A549 (cell line): Measurements from ENCODE around the gene MESP1. TPM values are rescaled to one million over a fixed set of nuclear protein-coding genes. Genes with fewer than 3 reads are reported as not detected.

Experiments
- ATAC-seq, 2 experiments: fragments of 200-7000 bp in 1 of 2; fragments of >200 bp in 1 of 2; cut with Nextera tagmentation in 1 of 2; cut with Tn5 transposase in 1 of 2; 3 replicates each; pipeline versions ENCODE4 v1.8.0 to v1.9.1; 2018 to 2020; ENCODE audit warnings: mild to moderate bottlenecking in 1 of 2, moderate library complexity in 1 of 2
- CTCF ChIA-PET: fragments of 300-600 bp; sonication (Branson Sonifier 250); formaldehyde crosslinking; extraction: SDS; loops from one replicate; lab custom pipeline; 2021; ENCODE audit warnings: antibody characterized with exemption, inconsistent platforms; lab: Yijun Ruan, JAX
- POLR2A ChIA-PET: fragments of 350-600 bp; formaldehyde crosslinking; extraction: SDS; loops from one replicate; lab custom pipeline; 2021; ENCODE audit warnings: antibody characterized with exemption, inconsistent platforms; lab: Yijun Ruan, JAX
- DNase-seq, 2 experiments: peaks; one replicate each; pipeline versions ENCODE4 v3.0.0 to v3.0.0-alpha.2; 2011 to 2016; ENCODE audit warnings: low read depth in 1 of 2, low spot score in 1 of 2
- FAIRE-seq: peaks from 2 replicates; lab custom pipeline; 2011; peaks lifted over from hg19 to GRCh38; lab: Jason Lieb, UNC
- H3K27ac ChIP-seq, 2 experiments: fragments of >200 bp; sonication (Bioruptor Twin); formaldehyde crosslinking; 3 replicates each; pipeline ENCODE4 v1.5.1; 2016 to 2017
- H3K4me1 ChIP-seq: fragments of >200 bp; sonication (Bioruptor Twin); formaldehyde crosslinking; 3 replicates; pipeline ENCODE4 v1.6.1; 2016
- H3K4me2 ChIP-seq: fragments of >200 bp; sonication (Bioruptor Twin); formaldehyde crosslinking; 3 replicates; pipeline ENCODE4 v1.6.1; 2016
- H3K4me3 ChIP-seq: fragments of >200 bp; sonication (Bioruptor Twin); formaldehyde crosslinking; 3 replicates; pipeline ENCODE4 v1.5.1; 2016
- H3K9me3 ChIP-seq: fragments of >200 bp; sonication (Bioruptor Twin); formaldehyde crosslinking; 3 replicates; pipeline ENCODE4 v1.6.1; 2016
- E2F6 ChIP-seq: IDR thresholded peaks from 2 replicates; pipeline ENCODE4 v1.6.1; 2012; ENCODE audit warnings: low read depth, borderline replicate concordance
- EP300 ChIP-seq, 2 experiments: fragments of >200 bp; sonication (Bioruptor Twin); formaldehyde crosslinking; IDR thresholded peaks; 2 replicates in 1 of 2; 3 replicates in 1 of 2; pipeline ENCODE4 v1.6.1; 2016 to 2017
- FOSL2 ChIP-seq, 2 experiments: fragments of 450-650 bp in 1 of 2; fragments of >200 bp in 1 of 2; sonication (Bioruptor Twin) in 1 of 2; formaldehyde crosslinking; IDR thresholded peaks; 2 replicates each; pipeline versions ENCODE4 v1.5.0 to v1.6.1; 2016 to 2020; ENCODE audit warnings: mild to moderate bottlenecking in 1 of 2, moderate library complexity in 1 of 2
- GATA3 ChIP-seq: IDR thresholded peaks from 2 replicates; pipeline ENCODE4 v1.6.1; 2012; ENCODE audit warnings: borderline replicate concordance
- KDM1A ChIP-seq: fragments of 200-600 bp; sonication (generic); IDR thresholded peaks from 2 replicates; pipeline ENCODE4 v1.6.1; 2016; ENCODE audit warnings: low read depth, mild to moderate bottlenecking
- MAX ChIP-seq: IDR thresholded peaks from 2 replicates; pipeline ENCODE4 v1.6.1; 2012
- POLR2A ChIP-seq: IDR thresholded peaks from 2 replicates; pipeline ENCODE4 v1.6.1; 2012; ENCODE audit warnings: mild to moderate bottlenecking, low read length
- RAD21 ChIP-seq, 2 experiments: fragments of >200 bp in 1 of 2; sonication (Bioruptor Twin) in 1 of 2; formaldehyde crosslinking in 1 of 2; IDR thresholded peaks in 1 of 2; conservative IDR thresholded peaks in 1 of 2; 2 replicates in 1 of 2; 3 replicates in 1 of 2; pipeline ENCODE4 v1.6.1; 2012 to 2018; ENCODE audit warnings: inconsistent platforms in 1 of 2
- RNF2 ChIP-seq: fragments of 200-600 bp; sonication (generic); IDR thresholded peaks from 2 replicates; pipeline ENCODE4 v1.6.1; 2016; ENCODE audit warnings: low read depth, mild to moderate bottlenecking, antibody characterized with exemption, moderate library complexity, borderline replicate concordance
- SMC3 ChIP-seq: fragments of >200 bp; sonication (Bioruptor Twin); formaldehyde crosslinking; IDR thresholded peaks from 3 replicates; pipeline ENCODE4 v1.6.1; 2018; ENCODE audit warnings: inconsistent platforms
- ZFP36 ChIP-seq: fragments of 450-650 bp; IDR thresholded peaks from 2 replicates; pipeline ENCODE4 v1.6.1; 2014; ENCODE audit warnings: borderline replicate concordance; ENCODE audit not compliant: partially characterized antibody
- WGBS: methylation state at CpG from one replicate; pipeline ENCODE4 v1.1.6; 2017; ENCODE audit errors: missing lambda C conversion rate; 5-methylcytosine and 5-hydroxymethylcytosine counted together
- polyA plus RNA-seq, 4 experiments: library from polyadenylated mRNA; depleted of rRNA in 3 of 4; stranded (reverse); fragments of >200 nt; fragmentation: RNase III in 1 of 4; extraction: RNeasy Plus Mini Kit Qiagen cat#74134 plus additional on column Dnase treatment in 1 of 4; gene quantifications; 2 replicates in 3 of 4; 3 replicates in 1 of 4; pipeline ENCODE4 v1.2.3, GENCODE V29; 2011 to 2017
- TF ChIP-seq, protein P1 (sequence below): fragments of 200-600 bp; sonication (generic); IDR thresholded peaks from 2 replicates; pipeline ENCODE4 v1.6.1; 2016; ENCODE audit warnings: antibody characterized with exemption, mild to moderate bottlenecking, moderate library complexity
- TF ChIP-seq, protein P2 (sequence below): fragments of 250-450 bp; sonication (Bioruptor Pico); IDR thresholded peaks from 2 replicates; pipeline ENCODE4 v1.5.0; 2020; ENCODE audit warnings: low read depth, mild to moderate bottlenecking, moderate library complexity

MESP1 gene
- polyA plus RNA-seq, 2 of the 4 experiments (the other 2 are of a cell fraction): 1.2 to 2.7 TPM

DNA sequence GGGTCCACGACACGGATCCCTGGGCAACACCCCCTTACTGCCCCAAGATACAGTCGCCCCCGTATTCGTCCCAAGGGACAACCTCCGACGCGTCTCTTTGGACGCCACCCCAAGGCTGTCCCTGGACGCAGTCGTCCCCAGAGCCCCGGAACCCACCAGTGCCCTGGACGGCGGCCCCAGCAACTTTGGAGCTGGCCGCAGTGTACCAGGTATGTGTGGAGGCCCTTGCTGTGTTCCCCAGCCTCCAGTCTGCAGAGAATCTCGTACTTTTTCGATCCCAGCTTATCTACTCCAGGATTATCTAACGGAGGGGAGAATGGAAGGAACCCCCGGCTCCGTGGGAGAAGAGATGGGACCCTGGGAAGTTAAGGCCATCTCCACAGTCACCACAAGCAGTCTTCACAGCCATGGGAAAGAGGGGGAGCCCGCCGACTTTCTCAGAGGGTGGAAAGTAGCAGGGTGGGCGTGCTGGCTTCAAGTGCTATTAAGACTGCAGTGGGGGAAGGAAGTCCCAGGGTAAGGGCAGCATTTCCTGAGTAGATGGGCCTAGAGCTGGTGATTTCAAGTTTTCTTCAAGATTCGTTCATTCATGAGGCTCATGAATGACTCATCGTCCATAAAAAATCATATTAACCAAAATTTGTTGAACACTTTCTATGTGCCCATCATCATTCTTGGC lies 26.2 kb upstream of the MESP1 start:
- H3K4me3 ChIP-seq: no peak overlapping the region; the same call in 2 of the 3 replicates
- no peak for FAIRE-seq
- no peak for ATAC-seq
- WGBS: 90% methylated on average over 25 of the region's 25 CpGs
- CTCF ChIA-PET: interaction anchor here (1.1 to 12.4 kb wide), 7 partner anchors 9 to 97 kb away, joined by 3 to 222 read pairs (median 5); partner anchors contain the start of gene MESP1
- DNase-seq: no peak
- no peak for TF ChIP-seq KDM1A
- no peak for TF ChIP-seq FOSL2 (IDR thresholded peaks at IDR 0.05)
- peak; percentile 55; the same call in 1 of the 2 replicates for TF ChIP-seq FOSL2 (CRISPR knock-in tag; IDR thresholded peaks at IDR 0.05)
- TF ChIP-seq, all 56 proteins: peak for 1
- Histone ChIP-seq H3K4me2 (peak overlapping the region; percentile 84), H3K9me3 (no peaks in the 10 kb centered on the region), H3K27ac (peak overlapping the region; percentile 71 to 89; a peak in 5 of 6 replicates), H3K4me1 (peaks cover 31% of the 10 kb centered on the region)
- POLR2A ChIA-PET: no interaction called here

GRCh38 chr15:89776274-89777072 lies 25.4 kb upstream of the MESP1 start, which contains the start of gene MESP2:
Gene MESP2, plus strand, starts transcription at chr15:89776332. Its CDS starts 26 bp downstream, at chr15:89776358.
- Histone ChIP-seq H3K27ac (peak within 1 kb of the TSS; percentile 71 to 89), H3K9me3 (no peaks in the 10 kb centered on the region), H3K4me2 (peak within 1 kb of the TSS; percentile 84), H3K4me3 (peak within 1 kb of the TSS; percentile 38)
- peak; percentile 73 to 90 for DNase-seq
- POLR2A ChIA-PET: no interaction called here
- ATAC-seq: peak; percentile 87 to 96
- FAIRE-seq: no peak
- TF ChIP-seq, protein P1, sequence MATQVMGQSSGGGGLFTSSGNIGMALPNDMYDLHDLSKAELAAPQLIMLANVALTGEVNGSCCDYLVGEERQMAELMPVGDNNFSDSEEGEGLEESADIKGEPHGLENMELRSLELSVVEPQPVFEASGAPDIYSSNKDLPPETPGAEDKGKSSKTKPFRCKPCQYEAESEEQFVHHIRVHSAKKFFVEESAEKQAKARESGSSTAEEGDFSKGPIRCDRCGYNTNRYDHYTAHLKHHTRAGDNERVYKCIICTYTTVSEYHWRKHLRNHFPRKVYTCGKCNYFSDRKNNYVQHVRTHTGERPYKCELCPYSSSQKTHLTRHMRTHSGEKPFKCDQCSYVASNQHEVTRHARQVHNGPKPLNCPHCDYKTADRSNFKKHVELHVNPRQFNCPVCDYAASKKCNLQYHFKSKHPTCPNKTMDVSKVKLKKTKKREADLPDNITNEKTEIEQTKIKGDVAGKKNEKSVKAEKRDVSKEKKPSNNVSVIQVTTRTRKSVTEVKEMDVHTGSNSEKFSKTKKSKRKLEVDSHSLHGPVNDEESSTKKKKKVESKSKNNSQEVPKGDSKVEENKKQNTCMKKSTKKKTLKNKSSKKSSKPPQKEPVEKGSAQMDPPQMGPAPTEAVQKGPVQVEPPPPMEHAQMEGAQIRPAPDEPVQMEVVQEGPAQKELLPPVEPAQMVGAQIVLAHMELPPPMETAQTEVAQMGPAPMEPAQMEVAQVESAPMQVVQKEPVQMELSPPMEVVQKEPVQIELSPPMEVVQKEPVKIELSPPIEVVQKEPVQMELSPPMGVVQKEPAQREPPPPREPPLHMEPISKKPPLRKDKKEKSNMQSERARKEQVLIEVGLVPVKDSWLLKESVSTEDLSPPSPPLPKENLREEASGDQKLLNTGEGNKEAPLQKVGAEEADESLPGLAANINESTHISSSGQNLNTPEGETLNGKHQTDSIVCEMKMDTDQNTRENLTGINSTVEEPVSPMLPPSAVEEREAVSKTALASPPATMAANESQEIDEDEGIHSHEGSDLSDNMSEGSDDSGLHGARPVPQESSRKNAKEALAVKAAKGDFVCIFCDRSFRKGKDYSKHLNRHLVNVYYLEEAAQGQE: peak; percentile 43; the same call in 1 of the 2 replicates
- 0 out of 2 replicates have a peak, but pooled peaks have one; percentile 45 for TF ChIP-seq RNF2
- TF ChIP-seq MAX: peak; percentile 97
- peak; percentile 67 for TF ChIP-seq POLR2A
- peak; percentile 99 for TF ChIP-seq E2F6
- no peak for TF ChIP-seq GATA3
- no peak for TF ChIP-seq ZFP36
- peak in 1 of 2 experiments; percentile 26; a peak in 2 of 5 replicates for TF ChIP-seq RAD21 (conservative IDR thresholded peaks at IDR 0.05 in 1 of 2, IDR thresholded peaks at IDR 0.05 in 1 of 2)
- TF ChIP-seq SMC3: peak; percentile 28; the same call in 1 of the 3 replicates
- TF ChIP-seq, protein P2, sequence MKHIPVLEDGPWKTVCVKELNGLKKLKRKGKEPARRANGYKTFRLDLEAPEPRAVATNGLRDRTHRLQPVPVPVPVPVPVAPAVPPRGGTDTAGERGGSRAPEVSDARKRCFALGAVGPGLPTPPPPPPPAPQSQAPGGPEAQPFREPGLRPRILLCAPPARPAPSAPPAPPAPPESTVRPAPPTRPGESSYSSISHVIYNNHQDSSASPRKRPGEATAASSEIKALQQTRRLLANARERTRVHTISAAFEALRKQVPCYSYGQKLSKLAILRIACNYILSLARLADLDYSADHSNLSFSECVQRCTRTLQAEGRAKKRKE (CRISPR knock-in tag): peak; percentile 69; the same call in 1 of the 2 replicates
- TF ChIP-seq EP300 (IDR thresholded peaks at IDR 0.05): no peak
- TF ChIP-seq, all 56 proteins: peak for 8
- 28% methylated on average over 61 of the region's 82 CpGs for WGBS
- CTCF ChIA-PET: interaction anchor here (0.9 to 12.4 kb wide), 6 partner anchors 8 to 98 kb away, joined by 3 to 222 read pairs (median 4); partner anchors contain the start of gene MESP1
- peaks cover 24% of the 10 kb centered on the region for H3K4me1 ChIP-seq
